ENCODE results near the gene RAB5IF. TPM values are rescaled to one million over a fixed set of nuclear protein-coding genes. Genes with fewer than 3 reads are reported as not detected.

The RAB5IF gene
- total and polyA plus RNA-seq, 2 of the 8 experiments (the other 6 are each of a cell fraction or from before 2014, with no cell fraction given) = 95.5 to 148 TPM

DNA sequence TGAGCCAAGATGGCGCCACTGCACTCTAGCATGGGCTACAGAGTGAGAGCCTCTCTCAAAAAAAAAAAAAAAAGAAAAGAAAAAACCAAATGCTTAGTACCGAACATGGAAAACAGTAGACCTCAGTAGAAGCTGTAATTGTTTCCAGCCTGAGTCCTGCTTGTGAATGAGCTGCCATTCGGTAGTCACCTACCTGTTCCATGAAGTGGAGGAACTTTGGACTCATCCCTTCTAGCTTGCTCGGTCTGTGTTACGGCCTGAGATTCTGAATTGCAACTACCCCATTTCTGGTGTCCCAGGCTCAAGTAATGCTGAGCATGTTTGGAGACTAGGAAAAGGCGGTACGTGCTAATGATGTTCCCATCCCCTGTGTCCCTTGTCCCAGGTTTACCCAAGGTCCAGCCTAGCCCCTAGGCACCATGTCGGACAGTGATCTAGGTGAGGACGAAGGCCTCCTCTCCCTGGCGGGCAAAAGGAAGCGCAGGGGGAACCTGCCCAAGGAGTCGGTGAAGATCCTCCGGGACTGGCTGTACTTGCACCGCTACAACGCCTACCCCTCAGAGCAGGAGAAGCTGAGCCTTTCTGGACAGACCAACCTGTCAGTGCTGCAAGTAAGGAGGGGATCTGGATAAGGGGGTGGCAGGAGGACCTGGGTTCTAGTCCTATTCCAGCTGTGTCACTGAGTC is 27.1 kb upstream of the RAB5IF start:
- Histone ChIP-seq H3K36me3 (ENCODE audit: control insufficient read depth in 2 of 4, insufficient read depth in 4 of 4, low read length in 3 of 4) (peaks cover 4 to 45% (median 22%) of the 10 kb centered on the region in 4 experiments), H2BK15ac (ENCODE audit: low read length) (no peak overlapping the region), H2BK20ac (ENCODE audit: low read length) (no peak overlapping the region), H3K4me3 (ENCODE audit: extremely low read depth in 1 of 4, insufficient read depth in 2 of 4, low read depth in 3 of 4, low read length in 4 of 4) (no peak overlapping the region), H3K4ac (replicated peaks; ENCODE audit: insufficient read length, low read depth, low read length) (no peak overlapping the region), H4K5ac (ENCODE audit: insufficient read length, low read depth, low read length) (no peak overlapping the region), H3K56ac (replicated peaks; ENCODE audit: insufficient read length, low read depth, low read length) (no peak overlapping the region), H3K18ac (ENCODE audit: extremely low read depth, low read length) (no peak overlapping the region), H3K9me3 (ENCODE audit: insufficient read depth in 2 of 2, low read depth in 1 of 2, low read length in 1 of 2) (no peaks in the 10 kb centered on the region), H3K79me1 (ENCODE audit: low read depth, low read length) (peaks cover 7% of the 10 kb centered on the region), H4K91ac (replicated peaks; ENCODE audit: insufficient read length, low read length) (peak overlapping the region; percentile 22), H3K23me2 (ENCODE audit: low read depth, low read length) (peaks cover 12% of the 10 kb centered on the region), H3K23ac (ENCODE audit: insufficient read length) (no peak overlapping the region), H2AK5ac (ENCODE audit: low read depth, low read length) (no peak overlapping the region), H2BK120ac (replicated peaks; ENCODE audit: low read depth, low read length) (no peak overlapping the region), H3K9ac (replicated peaks in 1 of 4; ENCODE audit: extremely low read depth in 1 of 4, low read depth in 3 of 4, low read length in 3 of 4) (no peak overlapping the region), H2BK12ac (ENCODE audit: low read depth, low read length) (0 out of 2 replicates have a peak overlapping the region, but pooled peaks have one; percentile 50), H3K27me3 (replicated peaks in 1 of 4; ENCODE audit: control insufficient read depth in 3 of 4, extremely low read depth in 1 of 4, insufficient read depth in 3 of 4, low read length in 3 of 4) (no peaks in the 10 kb centered on the region), H3K79me2 (ENCODE audit: control insufficient read depth in 1 of 2, insufficient read depth in 2 of 2, low read length in 2 of 2) (peaks cover 16 to 50% of the 10 kb centered on the region in 2 experiments), H4K20me1 (replicated peaks in 1 of 2; ENCODE audit: control insufficient read depth in 1 of 2, insufficient read depth in 2 of 2, low read length in 2 of 2) (peaks cover 4% of the 10 kb centered on the region in 2 experiments), H3K4me2 (ENCODE audit: insufficient read depth in 1 of 2, low read depth in 2 of 2, low read length in 2 of 2) (no peak overlapping the region), H3K14ac (ENCODE audit: insufficient read length) (no peak overlapping the region), H2AFZ (ENCODE audit: low read length) (no peak overlapping the region), H4K8ac (ENCODE audit: extremely low read depth, insufficient read depth, low read length) (peak overlapping the region; percentile 82; the same call in 1 of the 2 replicates), H3K4me1 (replicated peaks in 1 of 4; ENCODE audit: control insufficient read depth in 3 of 4, insufficient read depth in 4 of 4, low read length in 3 of 4) (peaks cover 0 to 9% (median 6%) of the 10 kb centered on the region in 4 experiments; a peak in 6 of 7 replicates), H2BK5ac (ENCODE audit: low read depth, low read length) (no peak overlapping the region; the same call in 1 of the 2 replicates), H3K27ac (ENCODE audit: low read depth, low read length) (no peak overlapping the region)
- DNase-seq (ENCODE audit: low read depth in 1 of 2, low spot score in 2 of 2) = no peak
- WGBS, 2 experiments (ENCODE audit: extremely low coverage in 1 of 2, insufficient coverage in 1 of 2, insufficient read length in 1 of 2, insufficient replicate concordance in 2 of 2, low coverage in 1 of 2, low lambda C conversion rate in 2 of 2, missing lambda C conversion rate in 1 of 2) = 87% methylated on average over 14 of the region's 15 CpGs; no CpG with 5 or more reads in 1 of the 2 experiments
- POLR2A ChIA-PET (ENCODE audit: partially characterized antibody) = interaction anchor here (17.6 kb wide), 1 partner anchor 15 kb away, joined by 388 read pairs; the partner anchor contains the start of gene RAB5IF
- no peak for FAIRE-seq
- CTCF ChIA-PET (ENCODE audit: partially characterized antibody) = interaction anchor here (0.7 to 18.0 kb wide), 2 partner anchors 11 to 21 kb away, joined by 3 to 202 read pairs; no protein-coding TSS in a partner anchor
- TF ChIP-seq CHD2 (IDR thresholded peaks at IDR 0.05; ENCODE audit: low read length) (no peak), KDM5A (IDR thresholded peaks at IDR 0.05; ENCODE audit: low read length) (no peak), TAF1 (IDR thresholded peaks at IDR 0.05; ENCODE audit: low read depth, low read length) (no peak), SP2 (IDR thresholded peaks at IDR 0.05; ENCODE audit: low read length) (no peak), TAF7 (optimal IDR thresholded peaks at IDR 0.05; ENCODE audit: borderline replicate concordance, low read depth, low read length) (no peak), NRF1 (IDR thresholded peaks at IDR 0.05; ENCODE audit: low read depth, low read length) (no peak), RXRA (IDR thresholded peaks at IDR 0.05; ENCODE audit: insufficient read depth, low read depth, low read length) (no peak), JUN (IDR thresholded peaks at IDR 0.05; ENCODE audit: low read depth, low read length) (no peak), JUND (IDR thresholded peaks at IDR 0.05; ENCODE audit: low read length) (no peak)
- TF ChIP-seq, protein P1, sequence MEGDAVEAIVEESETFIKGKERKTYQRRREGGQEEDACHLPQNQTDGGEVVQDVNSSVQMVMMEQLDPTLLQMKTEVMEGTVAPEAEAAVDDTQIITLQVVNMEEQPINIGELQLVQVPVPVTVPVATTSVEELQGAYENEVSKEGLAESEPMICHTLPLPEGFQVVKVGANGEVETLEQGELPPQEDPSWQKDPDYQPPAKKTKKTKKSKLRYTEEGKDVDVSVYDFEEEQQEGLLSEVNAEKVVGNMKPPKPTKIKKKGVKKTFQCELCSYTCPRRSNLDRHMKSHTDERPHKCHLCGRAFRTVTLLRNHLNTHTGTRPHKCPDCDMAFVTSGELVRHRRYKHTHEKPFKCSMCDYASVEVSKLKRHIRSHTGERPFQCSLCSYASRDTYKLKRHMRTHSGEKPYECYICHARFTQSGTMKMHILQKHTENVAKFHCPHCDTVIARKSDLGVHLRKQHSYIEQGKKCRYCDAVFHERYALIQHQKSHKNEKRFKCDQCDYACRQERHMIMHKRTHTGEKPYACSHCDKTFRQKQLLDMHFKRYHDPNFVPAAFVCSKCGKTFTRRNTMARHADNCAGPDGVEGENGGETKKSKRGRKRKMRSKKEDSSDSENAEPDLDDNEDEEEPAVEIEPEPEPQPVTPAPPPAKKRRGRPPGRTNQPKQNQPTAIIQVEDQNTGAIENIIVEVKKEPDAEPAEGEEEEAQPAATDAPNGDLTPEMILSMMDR (IDR thresholded peaks at IDR 0.05; ENCODE audit: control extremely low read depth in 1 of 3, insufficient read depth in 1 of 3, low read depth in 1 of 3, low read length in 3 of 3) = no peak
